Prostate gland (tissue), 2 donors: ENCODE results near the gene METTL26. TPM values are rescaled to one million over a fixed set of nuclear protein-coding genes. Genes with fewer than 3 reads are reported as not detected.

ENCODE experiments used
- DNase-seq: peaks from one replicate; pipeline ENCODE4 v3.0.0-alpha.2; 2019; ENCODE audit warnings: low spot score
- H3K27ac ChIP-seq, 2 donors: fragments of 200-600 bp; sonication (generic); 2 replicates each; pipeline ENCODE4 v1.5.1; 2017 to 2019
- H3K27me3 ChIP-seq: fragments of 200-600 bp; sonication (generic); replicated peaks from 2 replicates; pipeline ENCODE4 v1.5.1; 2019; ENCODE audit not compliant: insufficient read depth
- H3K36me3 ChIP-seq, 2 donors: fragments of 200-600 bp; sonication (generic); 1 replicate in 1 of 2; 2 replicates in 1 of 2; pipeline versions ENCODE4 v1.5.1 to v1.8.1; 2017 to 2019
- H3K4me1 ChIP-seq: fragments of 200-600 bp; sonication (generic); replicated peaks from 2 replicates; pipeline ENCODE4 v1.5.1; 2019
- H3K4me3 ChIP-seq, 2 donors: fragments of 200-600 bp; sonication (generic); 2 replicates each; pipeline ENCODE4 v1.5.1; 2017 to 2019
- H3K9me3 ChIP-seq: fragments of 200-600 bp; sonication (generic); 2 replicates; pipeline ENCODE4 v1.5.1; 2017
- POLR2A ChIP-seq: fragments of 450-650 bp; IDR thresholded peaks from one replicate; pipeline ENCODE4 v1.6.1; 2016; ENCODE audit warnings: antibody characterized with exemption, mild to moderate bottlenecking
- POLR2AphosphoS5 ChIP-seq: sonication (generic); formaldehyde crosslinking; IDR thresholded peaks from one replicate; pipeline ENCODE4 v1.6.1; 2017; ENCODE audit warnings: antibody characterized with exemption
- WGBS: methylation state at CpG from one replicate; pipeline ENCODE4 v1.1.5; 2018; 5-methylcytosine and 5-hydroxymethylcytosine counted together
- intact Hi-C: fragments of 100-400 bp; cut with DNase I; formaldehyde crosslinking; loops from one replicate; pipeline ENCODE4 v1.14.2; 2022
- total RNA-seq, 2 donors: library from RNA; depleted of rRNA; stranded (reverse); fragments of >200 nt; gene quantifications; one replicate each; pipeline ENCODE4 v1.1.0, GENCODE V29; 2016
- TF ChIP-seq, protein P1 (sequence below), 4 experiments: fragments of 200-600 bp in 2 of 4; fragments of 450-650 bp in 2 of 4; sonication (generic) in 2 of 4; IDR thresholded peaks; 1 replicate in 3 of 4; 2 replicates in 1 of 4; pipeline ENCODE4 v1.5.1; 2016 to 2019; ENCODE audit warnings: antibody characterized with exemption in 4 of 4, mild to moderate bottlenecking in 2 of 4, moderate library complexity in 2 of 4

METTL26 gene
- total RNA-seq, 2 donors from 2014 or later: 179 to 207 TPM

DNA sequence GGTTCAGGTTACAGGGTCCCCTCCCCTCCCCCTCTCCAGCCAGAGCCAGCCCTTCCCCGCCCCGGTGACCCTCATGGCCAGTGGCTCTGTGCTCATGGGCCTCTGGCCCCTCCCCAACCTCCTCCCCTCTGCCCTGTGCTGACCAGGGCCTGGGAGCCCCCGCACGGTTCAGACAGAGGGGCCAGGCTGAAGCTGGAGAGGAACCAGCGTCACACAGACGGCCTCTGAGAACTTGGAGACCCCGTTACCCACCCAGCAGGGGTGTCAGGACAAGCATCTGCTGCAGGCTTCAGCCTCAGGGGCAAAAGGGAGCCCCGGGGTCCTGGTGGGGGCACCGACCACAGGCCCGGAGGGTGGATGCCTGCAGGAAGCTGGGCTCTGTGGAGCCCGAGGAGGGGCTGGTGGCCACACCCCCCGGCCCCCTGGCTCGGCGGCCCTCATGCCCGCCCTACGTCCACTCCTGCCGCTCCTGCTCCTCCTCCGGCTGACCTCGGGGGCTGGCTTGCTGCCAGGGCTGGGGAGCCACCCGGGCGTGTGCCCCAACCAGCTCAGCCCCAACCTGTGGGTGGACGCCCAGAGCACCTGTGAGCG, 5.2 kb downstream of the METTL26 start, which contains the start of gene WFIKKN1:
WFIKKN1 (plus strand) TSS at position 171 of the 591 bp plus-strand sequence; CDS start at position 440, 269 bp downstream.
- no peak for DNase-seq
- Histone ChIP-seq H3K4me3 (no peak within 1 kb of the TSS), H3K27me3 (no peaks in the 10 kb centered on the region), H3K27ac (no peak within 1 kb of the TSS), H3K9me3 (no peaks in the 10 kb centered on the region), H3K4me1 (peaks cover 9% of the 10 kb centered on the region), H3K36me3 (peaks cover 0 to 3% of the 10 kb centered on the region in 2 donors)
- intact Hi-C loops: no loop called here
- WGBS: 11% methylated on average over 18 of the region's 23 CpGs
- TF ChIP-seq POLR2AphosphoS5 (no peak), POLR2A (no peak)
- TF ChIP-seq, protein P1, sequence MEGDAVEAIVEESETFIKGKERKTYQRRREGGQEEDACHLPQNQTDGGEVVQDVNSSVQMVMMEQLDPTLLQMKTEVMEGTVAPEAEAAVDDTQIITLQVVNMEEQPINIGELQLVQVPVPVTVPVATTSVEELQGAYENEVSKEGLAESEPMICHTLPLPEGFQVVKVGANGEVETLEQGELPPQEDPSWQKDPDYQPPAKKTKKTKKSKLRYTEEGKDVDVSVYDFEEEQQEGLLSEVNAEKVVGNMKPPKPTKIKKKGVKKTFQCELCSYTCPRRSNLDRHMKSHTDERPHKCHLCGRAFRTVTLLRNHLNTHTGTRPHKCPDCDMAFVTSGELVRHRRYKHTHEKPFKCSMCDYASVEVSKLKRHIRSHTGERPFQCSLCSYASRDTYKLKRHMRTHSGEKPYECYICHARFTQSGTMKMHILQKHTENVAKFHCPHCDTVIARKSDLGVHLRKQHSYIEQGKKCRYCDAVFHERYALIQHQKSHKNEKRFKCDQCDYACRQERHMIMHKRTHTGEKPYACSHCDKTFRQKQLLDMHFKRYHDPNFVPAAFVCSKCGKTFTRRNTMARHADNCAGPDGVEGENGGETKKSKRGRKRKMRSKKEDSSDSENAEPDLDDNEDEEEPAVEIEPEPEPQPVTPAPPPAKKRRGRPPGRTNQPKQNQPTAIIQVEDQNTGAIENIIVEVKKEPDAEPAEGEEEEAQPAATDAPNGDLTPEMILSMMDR (IDR thresholded peaks at IDR 0.05): no peak

GRCh38 chr16:630249-630814, 5.8 kb downstream of the METTL26 start:
- intact Hi-C loops: no loop called here
- no peak overlapping the region for H3K27ac ChIP-seq
- DNase-seq: no peak

GRCh38 chr16:629833-630248, 6.3 kb downstream of the METTL26 start:
- TF ChIP-seq, protein P1 (IDR thresholded peaks at IDR 0.05): no peak
- TF ChIP-seq POLR2AphosphoS5: no peak
- TF ChIP-seq POLR2A: no peak
- no peaks in the 10 kb centered on the region for H3K27me3 ChIP-seq
- intact Hi-C loops: no loop called here
- H3K36me3 ChIP-seq: peaks cover 0 to 3% of the 10 kb centered on the region in 2 donors
- H3K4me3 ChIP-seq: no peak overlapping the region
- no peak for DNase-seq
- no peak overlapping the region for H3K27ac ChIP-seq
- 56% methylated on average over 10 of the region's 11 CpGs for WGBS
- H3K9me3 ChIP-seq: no peaks in the 10 kb centered on the region
- peaks cover under 1% of the 10 kb centered on the region for H3K4me1 ChIP-seq

More at GRCh38 chr16:630249-630814, 5.8 kb downstream of the METTL26 start:
- 62% methylated on average over 26 of the region's 29 CpGs for WGBS
- no peak overlapping the region for H3K4me3 ChIP-seq
- peaks cover 6% of the 10 kb centered on the region for H3K4me1 ChIP-seq
- H3K36me3 ChIP-seq: peaks cover 0 to 3% of the 10 kb centered on the region in 2 donors
- no peaks in the 10 kb centered on the region for H3K9me3 ChIP-seq
- no peak for TF ChIP-seq POLR2A
- TF ChIP-seq POLR2AphosphoS5: no peak
- TF ChIP-seq, protein P1 (IDR thresholded peaks at IDR 0.05): no peak
- H3K27me3 ChIP-seq: no peaks in the 10 kb centered on the region

GRCh38 chr16:629185-629832, 6.8 kb downstream of the METTL26 start:
- H3K36me3 ChIP-seq: peaks cover 0 to 3% of the 10 kb centered on the region in 2 donors
- no peak overlapping the region for H3K27ac ChIP-seq
- TF ChIP-seq POLR2A (no peak), POLR2AphosphoS5 (no peak)
- TF ChIP-seq, protein P1 (IDR thresholded peaks at IDR 0.05): no peak
- no peaks in the 10 kb centered on the region for H3K27me3 ChIP-seq
- no peaks in the 10 kb centered on the region for H3K9me3 ChIP-seq
- H3K4me3 ChIP-seq: no peak overlapping the region
- intact Hi-C loops: no loop called here
- DNase-seq: no peak
- 73% methylated on average over 28 of the region's 29 CpGs for WGBS
- H3K4me1 ChIP-seq: no peaks in the 10 kb centered on the region
